K562 (cell line): ENCODE measurements around the gene MKNK2. TPM values are rescaled to one million over a fixed set of nuclear protein-coding genes. Genes with fewer than 3 reads are reported as not detected.

Experiments
- BRCA1 ChIP-seq, 2 experiments: fragments of 450-650 bp in 1 of 2; sonication (generic) in 1 of 2; formaldehyde crosslinking in 1 of 2; IDR thresholded peaks; 2 replicates each; pipeline versions ENCODE4 v1.5.0 to v1.6.1; 2017 to 2020; ENCODE audit warnings: mild to moderate bottlenecking in 1 of 2, missing genetic modification reagents in 1 of 2
- E2F1 ChIP-seq: sonication (generic); formaldehyde crosslinking; IDR thresholded peaks from 2 replicates; pipeline ENCODE4 v1.8.1; 2023; ENCODE audit warnings: mild to moderate bottlenecking, missing genetic modification reagents, moderate library complexity
- ELF2 ChIP-seq: fragments of 250-450 bp; sonication (Bioruptor Pico); IDR thresholded peaks from 2 replicates; pipeline ENCODE4 v1.5.0; 2021; ENCODE audit warnings: mild to moderate bottlenecking
- ETV6 ChIP-seq, 3 experiments: fragments of 150-350 bp in 1 of 3; sonication (generic) in 1 of 3; formaldehyde crosslinking in 1 of 3; IDR thresholded peaks; 2 replicates each; pipeline versions ENCODE4 v1.6.1 to v1.8.0; 2014 to 2022; ENCODE audit warnings: borderline replicate concordance in 2 of 3, low read depth in 2 of 3, antibody characterized with exemption in 1 of 3, low read length in 1 of 3, mild to moderate bottlenecking in 1 of 3, missing genetic modification reagents in 1 of 3
- FOXA3 ChIP-seq, 2 experiments: fragments of 450-650 bp in 1 of 2; sonication (generic) in 1 of 2; formaldehyde crosslinking; IDR thresholded peaks in 1 of 2; conservative IDR thresholded peaks in 1 of 2; 2 replicates each; pipeline versions ENCODE4 v1.4.0 to v1.8.0; 2020 to 2022; ENCODE audit warnings: mild to moderate bottlenecking in 2 of 2, missing genetic modification reagents in 1 of 2
- ID3 ChIP-seq, 2 experiments: fragments of 250-450 bp in 1 of 2; fragments of 450-650 bp in 1 of 2; sonication (Bioruptor Pico) in 1 of 2; IDR thresholded peaks; 2 replicates each; pipeline versions ENCODE4 v1.6.1 to v1.8.0; 2016 to 2021; ENCODE audit warnings: mild to moderate bottlenecking in 2 of 2, moderate library complexity in 2 of 2, missing compliant biosample characterization in 1 of 2, missing genetic modification characterization in 1 of 2
- MLX ChIP-seq, 2 experiments: fragments of 450-650 bp in 1 of 2; sonication (generic) in 1 of 2; formaldehyde crosslinking; conservative IDR thresholded peaks; 2 replicates each; pipeline versions ENCODE4 v1.4.0 to v1.8.1; 2020 to 2022; ENCODE audit warnings: mild to moderate bottlenecking in 1 of 2, missing genetic modification reagents in 1 of 2
- NUFIP1 ChIP-seq: fragments of 450-650 bp; IDR thresholded peaks from 2 replicates; pipeline ENCODE4 v1.6.1; 2018; ENCODE audit not compliant: partially characterized antibody
- POLR2A ChIP-seq: fragments of 450-650 bp; conservative IDR thresholded peaks from 2 replicates; pipeline ENCODE4 v1.6.1; 2016
- POU5F1 ChIP-seq: fragments of 150-350 bp; IDR thresholded peaks from 2 replicates; pipeline ENCODE4 v1.6.1; 2014; ENCODE audit warnings: borderline replicate concordance, low read length, low read depth, mild to moderate bottlenecking; ENCODE audit not compliant: partially characterized antibody
- SREBF2 ChIP-seq: sonication (generic); formaldehyde crosslinking; IDR thresholded peaks from 2 replicates; pipeline ENCODE4 v1.4.0; 2020; ENCODE audit warnings: mild to moderate bottlenecking, missing genetic modification reagents
- STAT6 ChIP-seq: sonication (generic); formaldehyde crosslinking; IDR thresholded peaks from 2 replicates; pipeline ENCODE4 v1.8.1; 2023; ENCODE audit warnings: mild to moderate bottlenecking, missing genetic modification reagents
- ZBTB9 ChIP-seq: fragments of 450-650 bp; formaldehyde crosslinking; IDR thresholded peaks from 2 replicates; pipeline ENCODE4 v1.4.0; 2020; ENCODE audit warnings: mild to moderate bottlenecking, moderate library complexity
- ZC3H11A ChIP-seq: IDR thresholded peaks from 2 replicates; pipeline ENCODE4 v1.6.1; 2012; ENCODE audit warnings: low read depth, low read length, improper control_type of control experiment
- ZFP91 ChIP-seq: sonication (generic); formaldehyde crosslinking; IDR thresholded peaks from 2 replicates; pipeline ENCODE4 v1.8.0; 2022; ENCODE audit warnings: mild to moderate bottlenecking, missing genetic modification reagents
- ZNF282 ChIP-seq: sonication (generic); formaldehyde crosslinking; IDR thresholded peaks from 2 replicates; pipeline ENCODE4 v1.8.1; 2023; ENCODE audit warnings: missing genetic modification reagents
- ZNF75A ChIP-seq: fragments of 450-650 bp; formaldehyde crosslinking; IDR thresholded peaks from 2 replicates; pipeline ENCODE4 v1.4.0; 2020; ENCODE audit warnings: mild to moderate bottlenecking
- polyA plus RNA-seq, 8 experiments: library from polyadenylated mRNA; depleted of rRNA in 4 of 8; stranded (reverse) in 5 of 8; unstranded in 3 of 8; fragments of >200 nt; fragmentation: Nextera tagmentation in 2 of 8; fragmentation: Illumina TruSeq in 1 of 8; extraction: Ambion mirVana in 2 of 8; extraction: Trizol in 1 of 8; gene quantifications; 2 replicates each; pipeline versions ENCODE4 v1.2.1 to v1.2.3, GENCODE V29; 2011 to 2014; ENCODE audit warnings: inconsistent platforms in 1 of 8, missing spikeins in 1 of 8
- total RNA-seq, 7 experiments: library from RNA; depleted of rRNA in 6 of 7; stranded (reverse); fragments of >200 nt in 6 of 7; fragmentation: Illumina TruSeq in 2 of 7; extraction: Trizol in 2 of 7; gene quantifications; 2 replicates each; pipeline versions ENCODE4 v1.2.1 to v1.2.3, GENCODE V29; 2011 to 2021; ENCODE audit warnings: low replicate concordance in 1 of 7

MKNK2 gene
- total and polyA plus RNA-seq, 9 of the 15 experiments (the other 6 are each of a cell fraction or from before 2014, with no cell fraction given) = 5.1 to 191 (median 51.9) TPM

GRCh38 chr19:2049741-2050348, 1.2 kb downstream of the MKNK2 start (continued):
- TF ChIP-seq POU5F1 (no peak), STAT6 (0 out of 2 replicates have a peak, but pooled peaks have one; percentile 44), ZFP91 (CRISPR knock-in tag) (no peak), ID3 (CRISPR knock-in tag; IDR thresholded peaks at IDR 0.05) (no peak), ID3 (tag; IDR thresholded peaks at IDR 0.05) (peak; percentile 5; the same call in 1 of the 2 replicates), FOXA3 (CRISPR knock-in tag; conservative IDR thresholded peaks at IDR 0.05 in 1 of 2, IDR thresholded peaks at IDR 0.05 in 1 of 2) (no peak), ZC3H11A (no peak), ZNF75A (no peak), ZBTB9 (no peak), MLX (CRISPR knock-in tag; conservative IDR thresholded peaks at IDR 0.05) (no peak), SREBF2 (peak; percentile 30; the same call in 1 of the 2 replicates), NUFIP1 (no peak), BRCA1 (IDR thresholded peaks at IDR 0.05) (no peak), BRCA1 (CRISPR knock-in tag; IDR thresholded peaks at IDR 0.05) (peak; percentile 51; the same call in 1 of the 2 replicates), ELF2 (CRISPR knock-in tag) (no peak), E2F1 (CRISPR knock-in tag) (peak; percentile 65; the same call in 1 of the 2 replicates), ZNF282 (CRISPR knock-in tag) (0 out of 2 replicates have a peak, but pooled peaks have one; percentile 61), POLR2A (peak; percentile 36), ETV6 (IDR thresholded peaks at IDR 0.05; ENCODE audit: borderline replicate concordance in 1 of 2, low read depth in 2 of 2, low read length in 1 of 2) (no peak), ETV6 (CRISPR knock-in tag; IDR thresholded peaks at IDR 0.05; ENCODE audit: borderline replicate concordance) (0 out of 2 replicates have a peak, but pooled peaks have one; percentile 54)
